Activated CD8-positive, alpha-beta memory T cell treated with anti-CD3 and anti-CD28 coated beads for 48 hours (primary cell): Measurements from ENCODE around the gene ARID1B.

ENCODE experiments used
- DNase-seq, 3 experiments: peaks; one replicate each; pipeline ENCODE4 v3.0.0-alpha.2; 2020; ENCODE audit warnings: low read depth in 2 of 3, low spot score in 2 of 3

Gene ARID1B

DNA sequence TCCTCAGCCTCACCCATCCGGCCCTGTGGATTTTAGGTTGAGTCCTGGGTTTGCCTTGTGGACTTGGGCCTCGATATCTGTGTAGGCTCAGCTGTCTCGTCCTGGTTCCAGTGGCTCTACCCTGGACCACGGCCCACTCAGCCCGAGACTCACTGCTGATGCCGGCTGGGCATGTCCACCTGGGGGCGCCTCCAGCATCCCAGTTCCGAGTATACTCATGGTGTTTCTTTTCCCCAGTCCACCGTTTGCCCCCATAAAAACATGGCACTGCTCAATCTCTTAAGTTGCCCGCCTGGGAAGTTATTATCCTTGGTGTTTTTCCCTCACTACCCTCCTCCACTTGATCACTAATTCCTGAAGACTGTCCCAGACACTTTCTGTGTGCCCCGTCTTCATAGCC lies 99.1 kb downstream of the ARID1B start:
- DNase-seq: no peak

- DNase-seq: no peak
These were observed 100.1 kb downstream of the ARID1B start for GRCh38 chr6:156877126-156877863.

GRCh38 chr6:156878681-156879080 lies 101.5 kb downstream of the ARID1B start:
- no peak for DNase-seq

GRCh38 chr6:156879186-156879585 lies 102.0 kb downstream of the ARID1B start:
- no peak for DNase-seq

- no peak for DNase-seq
These were observed 102.4 kb downstream of the ARID1B start for GRCh38 chr6:156879591-156879990.

DNA sequence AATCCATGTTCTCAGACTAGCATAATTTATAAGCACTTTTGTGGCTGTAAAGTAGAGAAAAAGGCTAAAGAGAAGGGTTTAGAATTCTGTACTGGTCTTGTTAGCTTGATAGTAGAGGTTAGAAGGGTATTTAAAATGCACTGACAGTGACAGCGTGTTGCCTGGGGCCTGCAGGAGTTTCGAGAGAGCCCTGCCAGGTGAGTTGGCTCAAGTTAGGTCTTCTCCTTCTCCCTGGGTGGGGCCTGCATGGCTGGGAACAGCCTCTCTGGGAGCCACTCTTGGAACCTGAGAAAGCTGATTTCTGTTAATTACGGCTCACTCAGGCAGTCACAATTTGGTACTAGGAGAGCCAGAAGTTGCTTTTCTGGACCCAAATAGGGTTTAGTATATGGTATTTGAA lies 103.7 kb downstream of the ARID1B start:
- no peak for DNase-seq

GRCh38 chr6:156881687-156882629 lies 104.8 kb downstream of the ARID1B start:
- DNase-seq: no peak

DNA sequence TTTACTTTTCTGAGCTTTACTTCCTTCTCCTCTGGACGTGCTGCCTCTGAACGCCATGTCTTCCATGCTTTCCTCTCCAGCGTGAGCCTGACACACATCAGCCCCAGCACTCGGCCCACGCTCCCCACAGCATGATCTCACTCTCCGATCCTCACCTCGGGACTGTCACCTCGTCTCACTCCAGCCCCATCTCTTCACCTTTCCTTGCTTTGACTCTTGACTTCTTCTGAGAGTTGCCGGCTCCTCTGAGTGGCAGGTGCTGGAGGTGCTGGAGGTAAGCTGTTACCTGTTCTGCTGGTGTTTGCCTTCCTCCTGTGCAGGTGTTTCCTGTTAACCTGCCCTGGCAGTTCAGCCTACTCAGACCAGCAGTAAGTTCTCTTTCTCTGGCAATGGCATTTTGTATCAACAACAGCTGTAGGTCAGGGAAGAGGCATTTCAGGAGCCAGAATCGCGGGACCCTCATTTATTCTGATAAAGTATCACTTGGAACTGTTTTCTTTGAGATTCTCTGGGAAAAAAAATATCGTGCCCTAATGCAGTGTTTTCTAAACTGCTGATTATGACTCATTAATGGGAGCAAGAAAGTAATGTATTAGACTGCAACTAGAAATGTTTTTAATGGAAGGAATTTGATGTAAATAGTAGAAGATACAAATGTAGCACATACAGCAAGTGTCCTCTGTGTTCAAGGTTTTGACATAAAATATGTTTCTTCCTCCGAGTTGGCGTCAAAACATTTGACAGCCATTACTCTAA lies 106.5 kb downstream of the ARID1B start:
- no peak for DNase-seq

DNA sequence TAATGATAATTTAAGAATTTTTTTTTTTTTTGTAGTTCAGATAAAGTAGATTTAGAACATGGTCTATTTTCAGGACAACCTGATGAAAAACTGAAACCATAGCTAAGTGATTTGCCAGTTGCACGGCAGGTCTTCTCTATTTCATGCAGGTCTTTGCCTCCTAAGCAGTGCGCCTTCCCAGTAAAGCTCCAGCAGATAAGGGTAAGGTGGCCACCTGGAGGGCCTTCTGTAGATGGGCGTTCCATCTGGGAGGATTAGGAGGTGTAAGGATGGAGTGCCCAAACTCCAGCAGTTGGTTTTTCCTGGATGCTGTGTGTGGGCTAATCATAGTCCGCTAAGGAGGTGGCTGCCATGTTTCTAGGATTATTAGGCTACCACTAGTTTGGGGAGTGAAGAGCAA lies 107.1 kb downstream of the ARID1B start:
- no peak for DNase-seq

DNA sequence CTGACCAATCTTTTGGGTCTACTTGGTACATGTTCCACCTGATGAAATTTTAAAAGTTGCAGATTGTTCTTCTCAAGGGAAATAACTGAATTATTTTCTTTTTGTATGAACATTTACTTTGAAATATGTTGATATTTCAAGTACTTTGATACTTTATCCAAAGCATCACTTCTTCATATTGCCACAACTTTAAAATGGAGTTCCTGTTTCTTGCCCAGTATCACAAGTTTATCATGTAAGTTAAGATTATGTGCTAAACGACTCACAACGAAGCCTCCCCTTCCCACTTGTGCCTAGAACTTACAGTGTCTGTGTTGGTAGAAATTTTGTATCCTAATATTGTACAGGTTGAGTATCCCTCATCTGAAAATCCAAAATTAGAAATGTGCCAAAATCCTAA lies 108.4 kb downstream of the ARID1B start:
- DNase-seq: no peak

DNA sequence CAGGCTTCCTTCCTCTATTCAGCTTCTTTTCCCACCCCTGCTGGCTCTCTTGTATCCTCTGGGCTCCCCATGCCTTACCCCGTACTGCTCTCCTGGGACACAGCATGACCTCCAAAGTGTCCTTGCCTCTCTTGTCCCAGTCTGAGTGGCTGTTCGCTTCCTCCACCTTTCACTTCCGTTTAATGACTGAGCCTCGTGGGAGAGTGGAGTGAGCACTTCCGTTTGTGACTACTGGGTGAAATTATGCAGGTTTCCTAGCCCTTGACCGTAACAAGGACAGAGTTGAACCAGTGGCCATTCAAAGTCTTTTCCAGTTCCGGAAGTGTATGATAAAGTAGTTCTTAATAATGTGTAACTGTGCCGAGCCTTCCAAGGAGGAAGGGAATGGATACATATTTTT lies 109.2 kb downstream of the ARID1B start:
- DNase-seq: no peak

DNA sequence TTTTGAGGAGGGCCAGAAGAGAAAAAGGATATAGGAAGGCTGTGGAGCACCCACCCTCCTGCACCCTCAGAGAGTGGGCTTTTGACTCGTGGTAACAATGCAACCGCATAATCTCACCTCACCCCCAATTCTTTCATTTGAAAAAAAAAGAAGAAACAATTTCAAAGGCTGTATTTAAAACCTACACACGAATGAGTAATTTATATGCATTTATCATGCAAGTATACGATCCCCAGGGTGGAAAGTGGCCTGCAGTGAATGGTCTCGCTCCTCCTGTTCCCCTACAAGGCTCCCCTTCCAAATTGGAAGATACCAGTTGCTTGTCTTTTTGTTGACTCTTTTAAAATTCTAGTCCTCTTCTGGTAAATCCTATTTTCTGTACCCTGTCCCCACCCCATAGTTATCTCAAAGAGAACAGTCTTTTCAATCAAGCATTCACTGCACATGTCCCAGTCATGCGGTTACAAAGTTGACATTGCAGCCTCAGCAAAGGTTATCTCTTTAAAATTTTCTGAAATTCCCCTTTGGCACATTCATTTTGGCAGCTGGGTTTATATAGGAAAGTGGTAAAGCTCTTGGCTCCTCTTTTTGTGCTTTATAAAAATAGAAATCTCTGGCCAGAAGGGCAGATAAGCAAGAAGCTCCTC lies 110.6 kb downstream of the ARID1B start:
- no peak for DNase-seq

- no peak for DNase-seq
These were observed 112.3 kb downstream of the ARID1B start for GRCh38 chr6:156889469-156889868.

GRCh38 chr6:156889986-156890385 lies 112.8 kb downstream of the ARID1B start:
- DNase-seq: no peak

GRCh38 chr6:156890627-156891314 lies 113.6 kb downstream of the ARID1B start:
- DNase-seq: no peak

GRCh38 chr6:156897907-156898531 lies 120.8 kb downstream of the ARID1B start:
- DNase-seq: no peak

DNA sequence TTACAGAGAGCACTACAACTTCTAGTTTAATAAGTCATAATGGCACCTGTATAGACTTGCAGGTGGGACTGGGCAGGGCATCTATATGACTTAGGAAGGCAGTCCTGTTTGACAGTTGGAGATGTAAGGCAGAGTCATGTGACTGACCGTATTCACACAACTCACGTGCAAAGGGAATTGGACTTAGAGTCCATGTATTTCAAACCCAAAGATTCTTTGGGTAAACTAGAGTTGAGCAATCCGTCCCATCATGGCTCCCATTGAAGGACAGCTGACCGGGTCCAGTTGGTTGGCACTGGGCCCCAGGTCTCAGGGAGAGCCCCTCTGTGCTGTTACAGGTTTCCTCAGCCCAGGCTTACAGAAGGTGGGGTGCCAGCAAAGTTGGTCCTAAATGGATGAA lies 121.9 kb downstream of the ARID1B start:
- no peak for DNase-seq

GRCh38 chr6:156899532-156900135 lies 122.5 kb downstream of the ARID1B start:
- no peak for DNase-seq

DNA sequence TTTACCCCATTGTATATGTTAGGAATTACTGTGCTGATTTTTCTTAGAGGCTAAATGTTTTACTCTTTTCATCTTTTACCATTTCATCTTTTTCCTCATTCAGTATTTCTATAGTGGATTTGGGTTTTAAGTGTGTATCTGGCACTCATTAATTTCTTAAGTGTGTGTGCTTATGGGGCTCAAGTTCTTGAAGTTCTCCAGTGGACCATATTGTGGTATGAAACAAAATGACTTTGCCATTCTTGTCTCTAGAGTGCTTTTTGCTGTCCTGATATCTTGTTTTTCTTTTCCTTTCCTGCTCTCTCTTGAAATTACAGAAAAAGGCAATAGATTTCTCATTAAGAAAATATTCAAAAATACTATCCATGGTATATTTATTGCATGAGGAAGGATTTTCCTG lies 123.1 kb downstream of the ARID1B start:
- no peak for DNase-seq
